ENCODE results near the gene KIR2DL3.

The KIR2DL3 gene

DNA sequence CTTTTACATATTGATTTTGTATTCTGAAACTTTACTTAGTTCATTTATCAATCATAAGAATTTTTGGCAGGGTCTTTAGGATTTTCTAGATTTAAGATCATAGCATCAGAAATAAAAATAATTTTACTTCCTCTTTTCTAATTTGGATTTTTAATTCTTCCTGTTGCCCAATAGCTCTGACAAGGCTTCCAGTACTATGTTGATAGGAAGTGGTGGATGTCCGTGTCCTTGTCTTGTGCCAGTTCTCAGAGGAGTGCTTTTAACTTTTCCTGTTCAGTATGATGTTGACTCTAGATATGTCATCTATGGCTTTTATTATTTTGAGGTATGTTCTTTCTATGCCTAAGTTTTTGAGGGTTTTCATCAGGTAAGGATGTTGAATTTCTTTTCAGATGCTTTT lies 57.4 kb downstream of the KIR2DL3 start:
- DNase-seq: no peak

All from central memory CD4-positive, alpha-beta T cell (primary cell).